Activated T-cell treated with anti-CD3 and anti-CD28 coated beads, Interleukin-2, amount 50 U/mL, for 24 hours (primary cell): Measurements from ENCODE around the gene PAK4.

Experiments
- DNase-seq: peaks from one replicate; pipeline ENCODE4 v3.0.0-alpha.2; 2020
- H3K27ac Mint-ChIP-seq: 2 replicates; pipeline ENCODE4 v1.8.0; 2020; ENCODE audit warnings: mild to moderate bottlenecking, mixed read lengths
- H3K27me3 Mint-ChIP-seq: 2 replicates; pipeline ENCODE4 v1.8.0; 2020; ENCODE audit warnings: mixed read lengths
- H3K36me3 Mint-ChIP-seq: 2 replicates; pipeline ENCODE4 v1.8.0; 2020; ENCODE audit warnings: low read depth, mixed read lengths
- H3K4me1 Mint-ChIP-seq: 2 replicates; pipeline ENCODE4 v1.8.0; 2020; ENCODE audit warnings: low read depth, mixed read lengths
- H3K4me3 Mint-ChIP-seq: 2 replicates; pipeline ENCODE4 v1.8.0; 2020; ENCODE audit warnings: mild to moderate bottlenecking, moderate library complexity, mixed read lengths
- H3K9me3 Mint-ChIP-seq: 2 replicates; pipeline ENCODE4 v1.8.0; 2020; ENCODE audit warnings: mixed read lengths

The PAK4 gene

DNA sequence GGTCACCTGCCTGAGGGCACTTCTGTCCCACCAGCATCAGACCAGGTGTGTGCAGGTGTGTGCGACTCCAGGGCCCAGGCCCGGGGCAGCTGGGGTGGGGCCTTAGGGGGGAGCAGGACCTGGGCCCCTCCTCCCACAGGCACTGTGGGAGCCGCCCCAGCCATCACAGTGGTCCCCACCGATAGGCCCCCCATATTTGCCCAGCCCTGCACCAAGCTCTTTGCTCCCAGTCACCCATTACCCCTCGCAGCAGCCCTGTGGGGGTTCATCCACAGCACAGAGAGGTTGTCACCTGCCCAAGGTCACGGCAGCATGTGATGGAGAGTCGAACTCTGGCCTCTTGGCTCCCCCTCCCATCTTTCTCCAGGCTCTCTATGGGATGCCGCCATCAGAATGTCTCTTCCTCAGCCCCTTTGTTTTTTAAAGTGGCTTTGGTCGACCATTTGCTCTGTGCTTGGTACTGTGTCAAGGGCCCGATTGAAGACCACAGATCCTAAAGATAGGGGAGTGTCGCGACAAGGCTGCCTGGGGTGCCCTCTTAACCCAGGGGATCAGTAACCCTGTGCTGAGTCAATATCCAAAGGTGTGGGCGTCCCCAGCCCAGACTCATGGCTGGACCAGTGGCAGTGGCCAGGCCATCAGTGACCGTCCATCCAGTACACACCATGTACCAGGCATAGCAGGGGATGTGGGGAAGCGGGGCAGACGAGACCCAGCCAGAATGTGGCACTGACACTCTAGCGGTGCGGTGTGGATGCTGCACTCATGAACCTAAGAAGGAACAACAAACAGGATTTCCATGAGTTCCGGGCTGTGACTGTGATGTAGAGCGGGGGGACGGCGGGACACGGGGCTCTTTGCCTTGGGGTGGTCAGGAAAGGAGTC, 42.9 kb downstream of the PAK4 start:
- Mint-ChIP-seq H3K36me3 (peaks cover 22% of the 10 kb centered on the region), H3K9me3 (no peaks in the 10 kb centered on the region), H3K4me1 (no peaks in the 10 kb centered on the region), H3K27ac (peak overlapping the region; percentile 3), H3K27me3 (no peaks in the 10 kb centered on the region), H3K4me3 (no peak overlapping the region)
- DNase-seq: no peak

DNA sequence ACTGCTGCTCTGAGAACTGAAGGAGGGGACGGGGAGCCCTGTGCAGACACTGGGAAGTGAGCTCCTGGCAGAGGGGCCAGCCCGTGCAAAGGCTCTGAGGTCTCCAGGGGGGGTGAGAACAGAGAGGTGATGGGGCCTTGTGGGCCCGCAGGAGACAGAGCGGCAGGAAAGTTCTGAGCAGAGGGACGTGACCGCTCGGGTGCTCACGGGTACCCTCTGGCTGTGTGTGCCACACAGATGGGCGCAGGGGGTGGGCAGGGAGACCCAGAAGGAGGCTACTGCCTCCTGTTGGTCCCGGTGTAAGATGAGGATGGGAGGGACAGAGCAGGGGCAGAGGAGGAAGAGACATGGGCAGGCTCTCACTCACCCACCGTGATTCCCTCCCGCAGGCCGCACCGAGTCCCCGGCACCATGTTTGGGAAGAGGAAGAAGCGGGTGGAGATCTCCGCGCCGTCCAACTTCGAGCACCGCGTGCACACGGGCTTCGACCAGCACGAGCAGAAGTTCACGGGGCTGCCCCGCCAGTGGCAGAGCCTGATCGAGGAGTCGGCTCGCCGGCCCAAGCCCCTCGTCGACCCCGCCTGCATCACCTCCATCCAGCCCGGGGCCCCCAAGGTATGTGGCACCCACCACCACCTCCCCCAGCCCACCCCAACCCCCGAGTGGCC, 43.7 kb downstream of the PAK4 start:
- peaks cover 25% of the 10 kb centered on the region for H3K36me3 Mint-ChIP-seq
- no peak for DNase-seq
- H3K27ac Mint-ChIP-seq: peak overlapping the region; percentile 3
- H3K9me3 Mint-ChIP-seq: no peaks in the 10 kb centered on the region
- H3K27me3 Mint-ChIP-seq: no peaks in the 10 kb centered on the region
- no peaks in the 10 kb centered on the region for H3K4me1 Mint-ChIP-seq
- H3K4me3 Mint-ChIP-seq: no peak overlapping the region

DNA sequence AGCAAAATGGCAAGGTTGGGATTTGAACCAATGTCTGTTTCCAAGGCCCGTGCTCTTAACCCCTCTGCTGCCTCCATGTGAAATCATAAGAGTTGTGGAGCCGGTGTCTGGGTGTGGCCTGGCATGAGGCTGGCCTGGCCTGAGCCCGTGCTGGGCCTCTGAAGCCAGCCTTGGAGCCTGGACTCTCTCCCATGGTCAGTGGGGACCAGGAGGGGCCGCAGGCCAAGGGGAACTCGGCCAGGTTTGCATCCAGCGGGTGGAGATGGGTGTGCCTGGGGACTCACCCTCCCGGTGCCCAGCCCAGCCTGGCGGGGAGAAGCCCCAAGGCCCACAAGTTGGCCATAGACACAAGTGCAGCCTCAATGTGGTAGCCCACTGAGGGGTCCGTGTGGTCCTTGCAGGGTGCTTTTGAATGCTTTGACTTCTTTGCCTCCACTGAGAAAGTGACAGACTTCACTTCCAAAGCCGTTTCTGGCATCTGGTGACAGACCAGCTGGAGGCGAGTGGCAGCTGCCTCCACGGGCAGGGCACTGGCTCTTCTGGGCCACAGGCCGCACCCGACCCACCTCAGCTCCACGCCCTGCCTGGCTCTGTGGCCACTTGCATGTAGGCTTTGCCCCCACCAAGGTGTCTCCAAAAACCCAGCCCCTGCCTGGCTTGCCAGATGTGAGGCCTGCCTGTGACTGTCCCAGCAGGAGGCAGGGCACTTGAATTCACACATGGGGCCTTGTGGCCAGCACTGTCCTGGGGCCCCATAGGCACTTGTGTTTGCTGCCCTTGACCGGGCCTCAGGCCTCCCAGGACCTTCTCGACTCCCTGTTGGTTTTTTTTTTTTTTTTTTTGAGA, 45.0 kb downstream of the PAK4 start:
- H3K4me1 Mint-ChIP-seq: no peaks in the 10 kb centered on the region
- no peak overlapping the region for H3K27ac Mint-ChIP-seq
- no peak overlapping the region for H3K4me3 Mint-ChIP-seq
- DNase-seq: no peak
- H3K9me3 Mint-ChIP-seq: no peaks in the 10 kb centered on the region
- H3K27me3 Mint-ChIP-seq: no peaks in the 10 kb centered on the region
- peaks cover 31% of the 10 kb centered on the region for H3K36me3 Mint-ChIP-seq

DNA sequence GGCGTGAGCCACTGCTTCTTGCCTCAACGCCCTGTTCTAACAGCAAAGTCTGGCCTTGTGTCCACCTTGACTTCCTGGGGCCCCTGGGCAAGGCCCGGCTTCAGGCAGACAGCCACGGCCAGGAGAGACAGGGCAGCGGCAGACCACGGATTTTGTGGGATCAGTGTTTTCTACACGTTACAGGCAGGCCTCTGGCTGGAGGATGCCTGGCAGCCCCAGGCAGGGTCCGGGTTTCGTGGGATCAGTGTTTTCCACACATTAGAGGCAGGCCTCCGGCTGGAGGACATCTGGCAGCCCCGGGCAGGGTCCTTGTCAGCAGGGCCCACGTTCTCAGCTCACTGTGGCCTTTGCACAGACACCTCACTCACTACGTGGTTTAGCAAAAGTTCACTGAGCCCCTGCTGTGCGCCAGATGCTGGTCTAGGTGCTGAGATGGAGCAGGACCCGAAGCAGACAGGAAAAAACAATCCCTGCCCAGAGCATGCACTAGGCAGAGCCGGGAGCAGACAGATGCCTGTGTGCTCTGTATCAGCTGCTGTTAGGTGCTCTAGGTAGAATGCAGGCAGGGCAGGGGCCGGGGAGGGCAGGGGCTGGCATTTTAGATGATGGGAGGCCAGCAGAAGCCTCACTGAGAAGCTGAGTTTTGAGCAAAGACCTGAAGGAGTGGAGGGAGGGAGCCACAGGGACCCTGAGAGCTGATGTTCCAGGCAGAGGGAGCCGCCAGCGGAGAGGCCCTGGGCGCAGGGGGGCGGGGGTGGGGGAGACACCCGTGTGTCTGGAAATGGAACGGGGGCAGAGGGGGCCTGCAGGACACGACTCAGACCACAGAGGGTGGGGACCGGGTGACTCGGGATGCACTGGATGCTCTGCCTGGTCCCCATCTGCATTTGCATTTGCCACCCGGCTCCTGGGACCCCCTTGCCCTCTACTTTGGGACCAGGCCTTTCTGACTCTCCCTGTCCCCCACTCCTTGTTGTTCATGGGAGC, 46.2 kb downstream of the PAK4 start:
- Mint-ChIP-seq H3K4me1 (no peaks in the 10 kb centered on the region), H3K4me3 (no peak overlapping the region)

DNA sequence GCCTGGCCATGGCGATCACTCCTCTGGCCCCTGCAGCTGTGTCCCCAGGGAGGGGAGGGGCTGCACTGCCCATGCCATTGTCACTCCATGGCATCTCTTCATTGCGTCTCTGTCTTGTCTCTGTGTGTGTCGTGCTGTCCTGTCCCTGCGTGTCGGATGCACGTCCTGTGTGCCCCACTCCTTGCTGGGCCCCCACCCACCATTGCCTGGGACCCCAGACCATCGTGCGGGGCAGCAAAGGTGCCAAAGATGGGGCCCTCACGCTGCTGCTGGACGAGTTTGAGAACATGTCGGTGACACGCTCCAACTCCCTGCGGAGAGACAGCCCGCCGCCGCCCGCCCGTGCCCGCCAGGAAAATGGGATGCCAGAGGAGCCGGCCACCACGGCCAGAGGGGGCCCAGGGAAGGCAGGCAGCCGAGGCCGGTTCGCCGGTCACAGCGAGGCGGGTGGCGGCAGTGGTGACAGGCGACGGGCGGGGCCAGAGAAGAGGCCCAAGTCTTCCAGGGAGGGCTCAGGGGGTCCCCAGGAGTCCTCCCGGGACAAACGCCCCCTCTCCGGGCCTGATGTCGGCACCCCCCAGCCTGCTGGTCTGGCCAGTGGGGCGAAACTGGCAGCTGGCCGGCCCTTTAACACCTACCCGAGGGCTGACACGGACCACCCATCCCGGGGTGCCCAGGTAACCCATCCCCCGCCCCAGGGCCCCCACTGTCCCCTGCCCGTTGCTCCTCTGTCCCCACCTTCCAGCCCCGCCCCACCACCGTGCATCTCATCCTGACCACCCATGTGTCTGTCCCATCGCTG, 47.3 kb downstream of the PAK4 start:
- no peak for DNase-seq
- Mint-ChIP-seq H3K27me3 (no peaks in the 10 kb centered on the region), H3K27ac (no peak overlapping the region), H3K4me1 (no peaks in the 10 kb centered on the region), H3K9me3 (no peaks in the 10 kb centered on the region), H3K4me3 (no peak overlapping the region), H3K36me3 (peaks cover 41% of the 10 kb centered on the region)

More for the DNA sequence above, 46.2 kb downstream of the PAK4 start:
- no peak for DNase-seq
- H3K27me3 Mint-ChIP-seq: no peaks in the 10 kb centered on the region
- H3K27ac Mint-ChIP-seq: no peak overlapping the region
- H3K9me3 Mint-ChIP-seq: no peaks in the 10 kb centered on the region
- H3K36me3 Mint-ChIP-seq: peaks cover 37% of the 10 kb centered on the region

DNA sequence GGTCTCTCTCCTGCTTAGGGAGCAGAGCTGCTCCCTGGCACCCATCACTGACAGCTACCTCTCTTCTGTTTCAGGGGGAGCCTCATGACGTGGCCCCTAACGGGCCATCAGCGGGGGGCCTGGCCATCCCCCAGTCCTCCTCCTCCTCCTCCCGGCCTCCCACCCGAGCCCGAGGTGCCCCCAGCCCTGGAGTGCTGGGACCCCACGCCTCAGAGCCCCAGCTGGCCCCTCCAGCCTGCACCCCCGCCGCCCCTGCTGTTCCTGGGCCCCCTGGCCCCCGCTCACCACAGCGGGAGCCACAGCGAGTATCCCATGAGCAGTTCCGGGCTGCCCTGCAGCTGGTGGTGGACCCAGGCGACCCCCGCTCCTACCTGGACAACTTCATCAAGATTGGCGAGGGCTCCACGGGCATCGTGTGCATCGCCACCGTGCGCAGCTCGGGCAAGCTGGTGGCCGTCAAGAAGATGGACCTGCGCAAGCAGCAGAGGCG, 48.0 kb downstream of the PAK4 start:
- H3K9me3 Mint-ChIP-seq: no peaks in the 10 kb centered on the region

DNA sequence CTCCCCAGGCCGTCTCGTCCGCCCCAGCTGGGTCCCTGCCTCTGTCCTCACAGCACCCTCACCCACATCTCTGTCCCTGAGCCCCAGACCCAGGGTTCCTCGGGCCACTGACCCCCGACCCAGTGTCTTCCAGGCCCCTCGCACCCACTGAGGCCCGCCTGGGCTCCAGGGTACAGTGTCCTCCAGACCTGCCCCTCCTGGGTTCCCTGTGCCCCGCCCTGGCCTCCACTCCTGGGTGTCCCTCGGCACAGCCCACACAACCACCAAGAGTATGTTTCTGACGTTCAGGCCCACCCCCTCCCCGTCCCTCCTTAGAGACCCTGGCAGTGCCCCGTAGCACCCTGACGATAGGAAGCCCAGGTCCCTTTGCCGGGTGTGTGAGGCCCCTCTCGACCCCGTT, 48.6 kb downstream of the PAK4 start:
- Mint-ChIP-seq H3K4me3 (no peak overlapping the region), H3K27me3 (no peaks in the 10 kb centered on the region), H3K4me1 (no peaks in the 10 kb centered on the region), H3K9me3 (no peaks in the 10 kb centered on the region), H3K36me3 (peaks cover 46% of the 10 kb centered on the region), H3K27ac (no peak overlapping the region)
- DNase-seq: no peak

More for the DNA sequence above, 48.0 kb downstream of the PAK4 start:
- Mint-ChIP-seq H3K4me3 (no peak overlapping the region), H3K36me3 (peaks cover 46% of the 10 kb centered on the region), H3K4me1 (no peaks in the 10 kb centered on the region), H3K27ac (no peak overlapping the region), H3K27me3 (no peaks in the 10 kb centered on the region)
- DNase-seq: no peak

DNA sequence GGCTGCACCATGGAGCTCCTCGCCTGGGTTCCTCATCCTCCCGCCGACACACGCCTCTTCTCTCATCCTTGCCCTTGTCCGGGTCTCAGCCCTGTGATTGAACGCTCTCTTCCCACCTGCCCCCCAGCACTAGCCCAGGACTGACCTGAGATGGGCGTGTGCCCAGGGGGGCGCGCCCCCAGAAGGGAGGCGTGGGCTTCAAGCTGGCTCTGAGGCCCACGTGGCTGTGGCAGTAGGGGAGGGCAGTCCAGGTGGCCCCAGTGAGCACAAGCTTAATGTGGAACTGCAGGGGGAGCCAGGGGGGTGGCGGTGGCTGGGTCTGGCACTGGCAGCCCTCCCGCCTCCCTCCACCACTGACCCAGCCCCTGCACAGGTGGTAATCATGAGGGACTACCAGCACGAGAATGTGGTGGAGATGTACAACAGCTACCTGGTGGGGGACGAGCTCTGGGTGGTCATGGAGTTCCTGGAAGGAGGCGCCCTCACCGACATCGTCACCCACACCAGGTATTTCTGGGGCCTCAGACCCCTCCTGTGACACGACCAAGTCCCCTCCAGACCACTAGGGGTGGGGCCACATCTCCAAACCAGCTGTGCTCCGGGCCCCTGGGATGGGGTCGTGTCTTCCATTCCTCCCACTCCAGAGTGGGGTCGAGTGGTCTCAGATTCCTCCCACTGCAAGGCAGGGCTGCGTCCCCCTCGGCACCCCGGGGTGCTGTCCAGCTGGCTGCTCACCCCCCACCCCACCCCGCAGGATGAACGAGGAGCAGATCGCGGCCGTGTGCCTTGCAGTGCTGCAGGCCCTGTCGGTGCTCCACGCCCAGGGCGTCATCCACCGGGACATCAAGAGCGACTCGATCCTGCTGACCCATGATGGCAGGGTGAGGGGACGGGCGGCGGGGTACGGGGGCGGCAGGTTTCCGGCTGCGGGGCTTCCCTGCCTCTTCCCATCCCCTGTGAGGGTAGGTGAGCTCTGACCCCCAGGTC, 49.3 kb downstream of the PAK4 start:
- no peak overlapping the region for H3K4me3 Mint-ChIP-seq
- no peaks in the 10 kb centered on the region for H3K4me1 Mint-ChIP-seq

DNA sequence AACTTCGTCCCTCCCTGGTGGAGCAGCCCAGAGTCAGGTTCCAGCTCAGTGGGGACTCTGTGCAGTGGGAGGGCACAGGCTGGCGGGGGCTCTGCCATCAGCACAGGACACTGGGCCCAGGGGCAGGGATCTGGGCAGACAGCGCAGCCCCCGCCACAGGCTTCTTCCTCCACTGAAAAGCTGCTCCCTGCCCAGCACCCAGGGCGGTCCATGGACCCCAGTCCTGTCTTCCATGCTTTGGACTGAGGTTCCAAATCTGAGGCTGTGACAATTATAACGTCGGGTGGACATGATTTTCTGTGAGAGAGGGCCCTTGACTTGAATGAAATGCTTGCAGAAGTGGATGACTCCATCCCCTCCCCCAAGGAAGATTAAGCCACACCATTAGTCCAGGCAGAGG, 50.0 kb downstream of the PAK4 start:
- no peak for DNase-seq
- Mint-ChIP-seq H3K36me3 (peaks cover 42% of the 10 kb centered on the region), H3K27ac (no peak overlapping the region), H3K4me1 (no peaks in the 10 kb centered on the region), H3K9me3 (no peaks in the 10 kb centered on the region), H3K27me3 (no peaks in the 10 kb centered on the region), H3K4me3 (no peak overlapping the region)

More for the DNA sequence above, 49.3 kb downstream of the PAK4 start:
- Mint-ChIP-seq H3K27me3 (no peaks in the 10 kb centered on the region), H3K27ac (no peak overlapping the region), H3K36me3 (peaks cover 46% of the 10 kb centered on the region), H3K9me3 (no peaks in the 10 kb centered on the region)
- DNase-seq: no peak

DNA sequence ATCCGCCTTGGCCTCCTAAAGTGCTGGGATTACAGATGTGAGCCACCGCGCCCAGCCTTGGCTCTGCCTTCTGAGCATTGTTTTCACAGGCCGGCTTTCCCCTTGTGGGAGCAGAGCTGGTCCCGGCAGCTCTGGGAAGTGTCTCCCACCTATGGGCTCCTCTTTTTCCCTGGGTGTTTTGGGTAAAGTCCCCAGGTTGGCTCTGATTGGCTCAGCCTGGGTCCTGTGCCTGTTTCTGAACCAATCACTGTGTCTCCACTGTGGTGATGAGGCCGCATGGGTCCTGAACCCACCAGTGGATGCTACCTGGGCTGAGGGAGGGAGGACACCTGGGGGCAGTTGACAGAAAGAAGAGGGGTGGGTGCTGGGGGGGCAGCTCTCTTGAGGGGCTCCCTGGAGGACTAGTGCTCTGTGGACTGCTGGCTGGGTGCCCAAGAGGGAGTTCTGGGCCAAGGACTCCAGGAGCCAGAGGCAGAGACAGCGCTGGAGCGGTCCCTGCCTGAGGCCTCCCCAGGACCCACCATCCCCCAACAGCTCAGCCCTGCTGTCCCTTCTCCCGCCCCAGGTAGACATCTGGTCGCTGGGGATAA, 51.6 kb downstream of the PAK4 start:
- no peak overlapping the region for H3K4me3 Mint-ChIP-seq
- no peak for DNase-seq
- H3K4me1 Mint-ChIP-seq: no peaks in the 10 kb centered on the region
- no peaks in the 10 kb centered on the region for H3K9me3 Mint-ChIP-seq
- no peaks in the 10 kb centered on the region for H3K27me3 Mint-ChIP-seq
- no peak overlapping the region for H3K27ac Mint-ChIP-seq
- peaks cover 38% of the 10 kb centered on the region for H3K36me3 Mint-ChIP-seq

DNA sequence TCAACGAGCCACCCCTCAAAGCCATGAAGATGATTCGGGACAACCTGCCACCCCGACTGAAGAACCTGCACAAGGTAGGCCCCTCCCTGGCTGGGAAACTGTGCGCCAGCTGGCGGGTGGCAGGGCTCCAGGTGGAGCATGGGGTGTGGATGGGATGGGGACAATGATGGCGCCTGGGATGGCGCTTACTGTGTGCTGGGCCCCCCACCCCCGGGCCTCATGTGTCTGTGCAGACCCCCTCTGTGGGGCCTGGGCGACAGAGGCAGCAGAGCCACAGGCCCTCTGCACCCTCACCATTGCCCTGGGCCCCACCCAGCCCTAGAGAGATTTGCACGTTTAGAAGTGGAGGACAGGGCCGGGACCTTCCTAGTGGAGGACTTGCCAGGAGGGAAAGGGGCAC, 52.1 kb downstream of the PAK4 start:
- Mint-ChIP-seq H3K9me3 (no peaks in the 10 kb centered on the region), H3K27ac (no peak overlapping the region), H3K4me3 (no peak overlapping the region), H3K4me1 (no peaks in the 10 kb centered on the region), H3K27me3 (no peaks in the 10 kb centered on the region), H3K36me3 (peaks cover 37% of the 10 kb centered on the region)
- DNase-seq: no peak
